Transverse colon (tissue), 4 donors: ENCODE measurements around the gene FAM98C. TPM values are rescaled to one million over a fixed set of nuclear protein-coding genes. Genes with fewer than 3 reads are reported as not detected.

Experiments used
- DNase-seq: peaks from one replicate; pipeline ENCODE4 v3.0.0-alpha.2; 2019
- H3K27ac ChIP-seq, 4 donors: fragments of 200-600 bp; sonication (generic); 2 replicates each; pipeline ENCODE4 v1.5.1; 2016 to 2018; ENCODE audit warnings: inconsistent platforms in 4 of 4
- H3K27me3 ChIP-seq: fragments of 200-600 bp; sonication (generic); 2 replicates; pipeline ENCODE4 v1.5.1; 2017; ENCODE audit warnings: inconsistent platforms
- H3K36me3 ChIP-seq, 4 donors: fragments of 200-600 bp; sonication (generic); 2 replicates each; pipeline ENCODE4 v1.5.1; 2017 to 2019; ENCODE audit warnings: inconsistent platforms in 4 of 4
- H3K4me1 ChIP-seq, 4 donors: fragments of 200-600 bp; sonication (generic); 2 replicates each; pipeline ENCODE4 v1.5.1; 2017 to 2020; ENCODE audit warnings: inconsistent platforms in 4 of 4
- H3K4me3 ChIP-seq, 4 donors: fragments of 200-600 bp; sonication (generic); 1 replicate in 1 of 4; 2 replicates in 3 of 4; pipeline versions ENCODE4 v1.5.1 to v1.6.1; 2017 to 2019; ENCODE audit warnings: inconsistent platforms in 4 of 4
- H3K9me3 ChIP-seq, 2 donors: fragments of 200-600 bp; sonication (generic); 2 replicates each; pipeline ENCODE4 v1.5.1; 2017 to 2019; ENCODE audit warnings: inconsistent platforms in 2 of 2
- CTCF ChIP-seq, 5 experiments: fragments of 200-600 bp in 3 of 5; fragments of 450-650 bp in 2 of 5; sonication (generic) in 3 of 5; IDR thresholded peaks; 1 replicate in 2 of 5; 2 replicates in 3 of 5; pipeline ENCODE4 v1.5.1; 2016 to 2017; ENCODE audit warnings: antibody characterized with exemption in 5 of 5, inconsistent platforms in 3 of 5, mild to moderate bottlenecking in 2 of 5, moderate library complexity in 1 of 5
- EP300 ChIP-seq: sonication (generic); formaldehyde crosslinking; IDR thresholded peaks from one replicate; pipeline ENCODE4 v1.6.1; 2017; ENCODE audit warnings: antibody characterized with exemption, low read depth
- POLR2A ChIP-seq: fragments of 450-650 bp; IDR thresholded peaks from one replicate; pipeline ENCODE4 v1.6.1; 2016; ENCODE audit warnings: antibody characterized with exemption, mild to moderate bottlenecking, moderate library complexity
- POLR2AphosphoS5 ChIP-seq, 3 donors: sonication (generic); formaldehyde crosslinking; IDR thresholded peaks; one replicate each; pipeline ENCODE4 v1.6.1; 2016; ENCODE audit warnings: antibody characterized with exemption in 3 of 3
- WGBS, 2 donors: methylation state at CpG; one replicate each; pipeline ENCODE4 v1.1.5; 2018; ENCODE audit warnings: low coverage in 1 of 2; 5-methylcytosine and 5-hydroxymethylcytosine counted together
- in situ Hi-C, 4 donors: fragments of 200-750 bp; cut with MboI; loops; one replicate each; pipeline versions ENCODE4 v1.15.0 to v1.15.1; 2017; ENCODE audit warnings: low sequenced_read_pairs in 3 of 4, low pct_ligation_motif_present in 1 of 4, low pct_unique_long_range_greater_than_20kb in 1 of 4
- intact Hi-C: fragments of 100-400 bp; cut with DNase I; formaldehyde crosslinking; loops from one replicate; pipeline ENCODE4 v1.15.1; 2023; ENCODE audit warnings: low total_unique reads
- total RNA-seq, 4 donors: library from RNA; depleted of rRNA; stranded (reverse); fragments of >200 nt; gene quantifications; one replicate each; pipeline ENCODE4 v1.1.0, GENCODE V29; 2016

FAM98C gene
- total RNA-seq = 100 to 1,000 TPM in 1 of 4 donors, 10 to 100 TPM in 3; 34.0 to 102 (median 41.2) TPM

GRCh38 chr19:38402967-38403674 is at the start of gene FAM98C:
FAM98C (plus strand) TSS chr19:38403093; CDS start chr19:38403154, 61 bp downstream.
- H3K4me3 ChIP-seq = peak within 1 kb of the TSS; percentile 49 to 95 (median 90)
- TF ChIP-seq POLR2A = peak; percentile 63
- TF ChIP-seq CTCF (IDR thresholded peaks at IDR 0.05) = peak; percentile 91 to 100 (median 96)
- TF ChIP-seq EP300 = no peak
- peak; percentile 53 to 70 (median 66) for TF ChIP-seq POLR2AphosphoS5 (IDR thresholded peaks at IDR 0.05)
- 3% methylated on average over 52 of the region's 82 CpGs; no CpG with 5 or more reads in 1 of the 2 donors for WGBS, 2 donors
- H3K27me3 ChIP-seq = peaks cover 36% of the 10 kb centered on the region
- H3K4me1 ChIP-seq = peaks cover 0 to 20% (median 7%) of the 10 kb centered on the region in 4 donors
- intact Hi-C loops (loop anchor here (10.0 kb wide), 1 partner anchor 232 kb away; no protein-coding TSS in a partner anchor), in situ Hi-C loops (loop anchor here in 3 of 4 donors (10.0 to 25.0 kb wide), 4 partner anchors 209 to 559 kb away; partner anchors contain the start of genes MRPS12 (in 2 of the 3), SARS2 (in 2 of the 3), EIF3K (in 1 of the 3) and MAP4K1 (in 1 of the 3))
- DNase-seq = peak; percentile 98
- H3K27ac ChIP-seq = peak within 1 kb of the TSS; percentile 84 to 95 (median 90)
- H3K36me3 ChIP-seq = peaks cover 0 to 11% (median 4%) of the 10 kb centered on the region in 4 donors
- no peaks in the 10 kb centered on the region for H3K9me3 ChIP-seq

GRCh38 chr19:38355728-38356725 is 46.9 kb upstream of the FAM98C start:
- no peak for DNase-seq
- Histone ChIP-seq H3K4me3 (no peak overlapping the region), H3K27me3 (peaks cover 62% of the 10 kb centered on the region), H3K36me3 (no peaks in the 10 kb centered on the region), H3K9me3 (no peaks in the 10 kb centered on the region), H3K27ac (no peak overlapping the region), H3K4me1 (peaks cover 0 to under 1% (median 0%) of the 10 kb centered on the region in 4 donors)
- TF ChIP-seq CTCF (IDR thresholded peaks at IDR 0.05) (no peak), POLR2A (peak; percentile 7), EP300 (no peak), POLR2AphosphoS5 (IDR thresholded peaks at IDR 0.05) (no peak)
- in situ Hi-C loops = no loop called here
- intact Hi-C loops = no loop called here
- 75 to 100% methylated on average over 1 to 16 of the region's 16 CpGs for whole genome bisulfite sequencing, 2 donors

GRCh38 chr19:38358071-38358470 is 44.8 kb upstream of the FAM98C start:
- in situ Hi-C loops = no loop called here
- Histone ChIP-seq H3K9me3 (no peaks in the 10 kb centered on the region), H3K4me3 (no peak overlapping the region), H3K27ac (no peak overlapping the region), H3K36me3 (no peaks in the 10 kb centered on the region), H3K4me1 (peaks cover 5 to 19% (median 17%) of the 10 kb centered on the region in 4 donors), H3K27me3 (peaks cover 63% of the 10 kb centered on the region)
- 32 to 57% methylated on average over 2 to 5 of the region's 5 CpGs for WGBS, 2 donors
- DNase-seq = no peak
- TF ChIP-seq CTCF (IDR thresholded peaks at IDR 0.05) (no peak), POLR2AphosphoS5 (IDR thresholded peaks at IDR 0.05) (no peak)
- intact Hi-C loops = no loop called here
